ENCODE data around the gene CDC16.

CDC16 gene

GRCh38 chr13:114299604-114300305 is 65.1 kb downstream of the CDC16 start:
- Histone ChIP-seq H3K9ac (ENCODE audit: low read depth, low read length, poor library complexity, severe bottlenecking) (no peak overlapping the region), H3K36me3 (ENCODE audit: insufficient read depth, low read length) (peaks cover 69% of the 10 kb centered on the region; the same call in 1 of the 2 replicates), H3F3A (ENCODE audit: low read depth) (no peaks in the 10 kb centered on the region), H3K27me3 (ENCODE audit: insufficient read depth, low read length, poor library complexity, severe bottlenecking) (no peaks in the 10 kb centered on the region), H3K4me1 (ENCODE audit: insufficient read depth, low read length, poor library complexity, severe bottlenecking) (no peaks in the 10 kb centered on the region), H3K9me2 (replicated peaks; ENCODE audit: low read depth, low read length) (no peaks in the 10 kb centered on the region), H2AFZ (ENCODE audit: low read length) (no peak overlapping the region), H4K20me1 (ENCODE audit: insufficient read depth, low read length, poor library complexity, severe bottlenecking) (no peaks in the 10 kb centered on the region), H3K79me2 (ENCODE audit: insufficient read depth, low read length) (peaks cover 7% of the 10 kb centered on the region; the same call in 1 of the 2 replicates), H3K4me2 (ENCODE audit: low read depth, low read length, poor library complexity, severe bottlenecking) (no peak overlapping the region), H3K4me3 (ENCODE audit: low read length, poor library complexity, severe bottlenecking) (no peak overlapping the region), H3K9me3 (ENCODE audit: insufficient read depth, low read depth, low read length) (no peaks in the 10 kb centered on the region)
- TF ChIP-seq EZH2phosphoT487 (IDR thresholded peaks at IDR 0.05; ENCODE audit: borderline replicate concordance) (no peak), CTCF (conservative IDR thresholded peaks at IDR 0.05; ENCODE audit: low read length) (no peak)

- TF ChIP-seq EZH2phosphoT487 (IDR thresholded peaks at IDR 0.05; ENCODE audit: borderline replicate concordance) (no peak), CTCF (conservative IDR thresholded peaks at IDR 0.05; ENCODE audit: low read length) (no peak)
- Histone ChIP-seq H3K79me2 (ENCODE audit: insufficient read depth, low read length) (no peaks in the 10 kb centered on the region), H3K9me3 (ENCODE audit: insufficient read depth, low read depth, low read length) (no peaks in the 10 kb centered on the region), H3K4me3 (ENCODE audit: low read length, poor library complexity, severe bottlenecking) (no peak overlapping the region), H4K20me1 (ENCODE audit: insufficient read depth, low read length, poor library complexity, severe bottlenecking) (no peaks in the 10 kb centered on the region), H3K4me2 (ENCODE audit: low read depth, low read length, poor library complexity, severe bottlenecking) (no peak overlapping the region), H3K36me3 (ENCODE audit: insufficient read depth, low read length) (peaks cover 64% of the 10 kb centered on the region; the same call in 1 of the 2 replicates), H3F3A (ENCODE audit: low read depth) (no peaks in the 10 kb centered on the region), H3K9me2 (replicated peaks; ENCODE audit: low read depth, low read length) (no peaks in the 10 kb centered on the region), H3K9ac (ENCODE audit: low read depth, low read length, poor library complexity, severe bottlenecking) (no peak overlapping the region), H2AFZ (ENCODE audit: low read length) (no peak overlapping the region), H3K27me3 (ENCODE audit: insufficient read depth, low read length, poor library complexity, severe bottlenecking) (no peaks in the 10 kb centered on the region), H3K4me1 (ENCODE audit: insufficient read depth, low read length, poor library complexity, severe bottlenecking) (no peaks in the 10 kb centered on the region)
These were observed 69.1 kb downstream of the CDC16 start for GRCh38 chr13:114303700-114304327.

GRCh38 chr13:114304346-114305034 is 69.8 kb downstream of the CDC16 start:
- no peak overlapping the region for H3K4me2 ChIP-seq (ENCODE audit: low read depth, low read length, poor library complexity, severe bottlenecking)
- no peak overlapping the region for H3K9ac ChIP-seq (ENCODE audit: low read depth, low read length, poor library complexity, severe bottlenecking)
- no peak overlapping the region for H2AFZ ChIP-seq (ENCODE audit: low read length)
- H3F3A ChIP-seq (ENCODE audit: low read depth): no peaks in the 10 kb centered on the region
- TF ChIP-seq CTCF (conservative IDR thresholded peaks at IDR 0.05; ENCODE audit: low read length) (no peak), EZH2phosphoT487 (IDR thresholded peaks at IDR 0.05; ENCODE audit: borderline replicate concordance) (no peak)
- H3K4me3 ChIP-seq (ENCODE audit: low read length, poor library complexity, severe bottlenecking): no peak overlapping the region
- H3K79me2 ChIP-seq (ENCODE audit: insufficient read depth, low read length): no peaks in the 10 kb centered on the region
- no peaks in the 10 kb centered on the region for H3K9me2 ChIP-seq (replicated peaks; ENCODE audit: low read depth, low read length)
- no peaks in the 10 kb centered on the region for H3K27me3 ChIP-seq (ENCODE audit: insufficient read depth, low read length, poor library complexity, severe bottlenecking)
- H3K9me3 ChIP-seq (ENCODE audit: insufficient read depth, low read depth, low read length): no peaks in the 10 kb centered on the region
- peaks cover 58% of the 10 kb centered on the region; the same call in 1 of the 2 replicates for H3K36me3 ChIP-seq (ENCODE audit: insufficient read depth, low read length)
- peaks cover under 1% of the 10 kb centered on the region for H3K4me1 ChIP-seq (ENCODE audit: insufficient read depth, low read length, poor library complexity, severe bottlenecking)
- no peaks in the 10 kb centered on the region for H4K20me1 ChIP-seq (ENCODE audit: insufficient read depth, low read length, poor library complexity, severe bottlenecking)

Data from Loucy (cell line).